ENCODE results near the gene PHGDH.

PHGDH gene

GRCh38 chr1:119790451-119791198 is 78.9 kb downstream of the PHGDH start:
- no peak for DNase-seq (ENCODE audit: low read depth in 2 of 2)

DNA sequence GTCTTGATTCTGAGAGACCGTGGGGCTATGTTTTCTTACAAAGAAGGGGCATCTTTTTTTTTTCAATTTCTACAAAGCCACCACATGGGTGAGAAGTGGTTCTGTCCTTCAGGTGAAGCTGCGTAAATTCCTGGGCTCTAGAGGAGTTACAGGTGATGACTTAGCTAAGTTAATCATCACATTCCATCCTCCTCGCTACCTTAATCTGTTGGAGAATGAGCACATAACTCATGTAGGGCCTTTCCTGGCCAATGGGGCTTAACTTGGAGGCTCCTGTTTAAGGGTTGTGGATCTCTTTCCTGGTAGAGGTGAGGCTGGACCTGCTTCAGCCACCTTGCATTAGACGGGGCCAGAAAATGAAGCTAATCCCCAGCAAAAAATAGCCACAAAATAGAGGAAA is 79.6 kb downstream of the PHGDH start:
- no peak for DNase-seq (ENCODE audit: low read depth in 2 of 2)
